GM12891 (cell line): ENCODE measurements around the gene DEPDC5.
"Not testable (repeated sequence)": the region's sequence is repeated elsewhere in the genome, so short reads cannot be mapped to it uniquely, and the experiment has no call there.

ENCODE experiments used
- DNase-seq: peaks from one replicate; pipeline ENCODE4 v3.0.0; 2011; ENCODE audit warnings: low spot score; ENCODE audit not compliant: insufficient read length
- FAIRE-seq: peaks from 2 replicates; lab custom pipeline; 2011; peaks lifted over from hg19 to GRCh38; lab: Jason Lieb, UNC
- PAX5 ChIP-seq: IDR thresholded peaks from 2 replicates; pipeline ENCODE4 v1.6.1; 2011; ENCODE audit warnings: low read length, moderate library complexity, mild to moderate bottlenecking; ENCODE audit not compliant: insufficient read depth, severe bottlenecking
- POLR2A ChIP-seq: IDR thresholded peaks from 2 replicates; pipeline ENCODE4 v1.6.1; 2011; ENCODE audit warnings: low read depth, low read length, control low read depth
- POLR2AphosphoS5 ChIP-seq: IDR thresholded peaks from 2 replicates; pipeline ENCODE4 v1.6.1; 2011; ENCODE audit warnings: low read depth, low read length, control low read depth
- POU2F2 ChIP-seq: IDR thresholded peaks from 2 replicates; pipeline ENCODE4 v1.6.1; 2011; ENCODE audit warnings: low read depth, mild to moderate bottlenecking, control low read depth, low read length, moderate library complexity
- SPI1 ChIP-seq: IDR thresholded peaks from 2 replicates; pipeline ENCODE4 v1.6.1; 2011; ENCODE audit warnings: low read depth, low read length, control low read depth
- TAF1 ChIP-seq: IDR thresholded peaks from 2 replicates; pipeline ENCODE4 v1.6.1; 2011; ENCODE audit warnings: low read depth, low read length, control low read depth

The DEPDC5 gene

GRCh38 chr22:31732089-31732829 lies 21.6 kb upstream of the DEPDC5 start:
- peak; percentile 26 for FAIRE-seq
- no peak for DNase-seq
- TF ChIP-seq TAF1 = no peak
- TF ChIP-seq POLR2AphosphoS5 = no peak
- TF ChIP-seq SPI1 = no peak
- TF ChIP-seq PAX5 = no peak
- no peak for TF ChIP-seq POU2F2
- TF ChIP-seq POLR2A = no peak

- FAIRE-seq (no peak), DNase-seq (no peak)
- no peak for TF ChIP-seq POLR2A
- no peak for TF ChIP-seq POU2F2
- TF ChIP-seq PAX5 = no peak
- no peak for TF ChIP-seq SPI1
- no peak for TF ChIP-seq POLR2AphosphoS5
- TF ChIP-seq TAF1 = no peak
Observed at GRCh38 chr22:31733580-31734079, 20.2 kb upstream of the DEPDC5 start.

GRCh38 chr22:31734512-31734911 lies 19.3 kb upstream of the DEPDC5 start:
- peak; percentile 33 for FAIRE-seq
- DNase-seq = no peak
- TF ChIP-seq POLR2A (no peak), TAF1 (no peak), POU2F2 (no peak), POLR2AphosphoS5 (no peak), SPI1 (no peak), PAX5 (no peak)

GRCh38 chr22:31736458-31736857 lies 17.4 kb upstream of the DEPDC5 start:
- FAIRE-seq (no peak), DNase-seq (no peak)
- TF ChIP-seq SPI1 (no peak), POU2F2 (no peak), POLR2AphosphoS5 (no peak)

GRCh38 chr22:31737932-31738331 lies 15.9 kb upstream of the DEPDC5 start:
- no peak for FAIRE-seq
- TF ChIP-seq POLR2A (no peak), TAF1 (no peak), SPI1 (no peak), PAX5 (no peak), POU2F2 (no peak), POLR2AphosphoS5 (no peak)
- no peak for DNase-seq

- DNase-seq (no peak), FAIRE-seq (no peak)
- TF ChIP-seq POLR2A = no peak
- TF ChIP-seq POLR2AphosphoS5 = no peak
- no peak for TF ChIP-seq POU2F2
- no peak for TF ChIP-seq TAF1
Observed at GRCh38 chr22:31738566-31738965, 15.3 kb upstream of the DEPDC5 start.

- FAIRE-seq = no peak
- no peak for DNase-seq
- no peak for TF ChIP-seq POLR2A
- TF ChIP-seq POU2F2 = no peak
- no peak for TF ChIP-seq SPI1
- TF ChIP-seq POLR2AphosphoS5 = no peak
Observed at GRCh38 chr22:31739795-31740201, 14.0 kb upstream of the DEPDC5 start.

- FAIRE-seq, DNase-seq: not testable (repeated sequence)
Observed at GRCh38 chr22:31740314-31740713, 13.5 kb upstream of the DEPDC5 start.

GRCh38 chr22:31742115-31742514 lies 11.7 kb upstream of the DEPDC5 start:
- TF ChIP-seq POLR2A (no peak), POLR2AphosphoS5 (no peak), TAF1 (no peak), POU2F2 (no peak), SPI1 (no peak), PAX5 (no peak)
- no peak for FAIRE-seq
- DNase-seq = no peak

GRCh38 chr22:31742682-31743081 lies 11.1 kb upstream of the DEPDC5 start:
- no peak for FAIRE-seq
- TF ChIP-seq SPI1 = no peak
- no peak for TF ChIP-seq POLR2AphosphoS5
- TF ChIP-seq PAX5 = no peak
- TF ChIP-seq POU2F2 = no peak
- TF ChIP-seq TAF1 = no peak
- TF ChIP-seq POLR2A = no peak

GRCh38 chr22:31743871-31744270 lies 9.9 kb upstream of the DEPDC5 start:
- DNase-seq (no peak), FAIRE-seq (no peak)
- no peak for TF ChIP-seq POLR2A
- no peak for TF ChIP-seq PAX5
- no peak for TF ChIP-seq POLR2AphosphoS5
- TF ChIP-seq TAF1 = no peak
- TF ChIP-seq SPI1 = no peak
- TF ChIP-seq POU2F2 = no peak

More at GRCh38 chr22:31742682-31743081, 11.1 kb upstream of the DEPDC5 start:
- DNase-seq = no peak
